ENCODE results near the gene HARS1. TPM values are rescaled to one million over a fixed set of nuclear protein-coding genes. Genes with fewer than 3 reads are reported as not detected.
"Not testable (repeated sequence)": the region's sequence is repeated elsewhere in the genome, so short reads cannot be mapped to it uniquely, and the experiment has no call there.

HARS1 gene
- total RNA-seq, 6 donors from 2014 or later, result 40.7 to 57.6 (median 44.6) TPM

GRCh38 chr5:140664359-140665119 is 26.6 kb downstream of the HARS1 start, which contains the start of gene WDR55:
Gene WDR55, plus strand, starts transcription at chr5:140664904. Its CDS starts 9 bp downstream, at chr5:140664913.
- Histone ChIP-seq H3K27ac (peak within 1 kb of the TSS; percentile 87 to 94 (median 93)), H3K4me3 (peak within 1 kb of the TSS; percentile 81 to 87 (median 86)), H3K36me3 (peaks cover 36 to 61% (median 51%) of the 10 kb centered on the region in 4 donors), H3K4me1 (peaks cover 17 to 28% (median 19%) of the 10 kb centered on the region in 4 donors), H3K27me3 (no peaks in the 10 kb centered on the region), H3K9me3 (no peaks in the 10 kb centered on the region)
- WGBS, 2 donors, result 0 to 1% methylated on average over 25 to 43 of the region's 54 CpGs
- ATAC-seq (ENCODE audit: low FRiP score in 2 of 2) (peak; percentile 98 to 100), DNase-seq (peak; percentile 99)
- TF ChIP-seq EP300 (IDR thresholded peaks at IDR 0.05) (peak in 1 of 4 donors; percentile 44), POLR2AphosphoS5 (IDR thresholded peaks at IDR 0.05) (peak; percentile 93 to 95), CTCF (IDR thresholded peaks at IDR 0.05) (no peak), POLR2A (IDR thresholded peaks at IDR 0.05) (peak in 3 of 4 donors; percentile 50 to 87 (median 58))

GRCh38 chr5:140664030-140664358 is 27.2 kb downstream of the HARS1 start:
- WGBS, 2 donors, result 17 to 22% methylated on average over 18 of the region's 18 CpGs
- peaks cover 32 to 61% (median 51%) of the 10 kb centered on the region in 4 donors for H3K36me3 ChIP-seq
- ATAC-seq (ENCODE audit: low FRiP score in 2 of 2), result no peak

GRCh38 chr5:140660371-140660770 is 30.8 kb downstream of the HARS1 start:
- not testable (repeated sequence) for H3K4me3 ChIP-seq; DNase-seq; ATAC-seq (ENCODE audit: low FRiP score in 2 of 2); H3K27ac ChIP-seq; H3K9me3 ChIP-seq; H3K27me3 ChIP-seq
- peaks cover 52 to 79% (median 74%) of the 10 kb centered on the region in 4 donors for H3K36me3 ChIP-seq
- H3K4me1 ChIP-seq, result peaks cover 5 to 10% (median 7%) of the 10 kb centered on the region in 4 donors
- WGBS, 2 donors, result 84 to 95% methylated on average over 6 of the region's 6 CpGs

More at GRCh38 chr5:140664030-140664358, 27.2 kb downstream of the HARS1 start:
- Histone ChIP-seq H3K27me3 (no peaks in the 10 kb centered on the region), H3K4me3 (peak overlapping the region; percentile 47 to 87 (median 86)), H3K27ac (peak overlapping the region; percentile 87 to 94 (median 93)), H3K9me3 (no peaks in the 10 kb centered on the region), H3K4me1 (peaks cover 17 to 28% (median 19%) of the 10 kb centered on the region in 4 donors)
- TF ChIP-seq EP300 (IDR thresholded peaks at IDR 0.05) (no peak), CTCF (IDR thresholded peaks at IDR 0.05) (no peak), POLR2AphosphoS5 (IDR thresholded peaks at IDR 0.05) (no peak), POLR2A (IDR thresholded peaks at IDR 0.05) (no peak)
- DNase-seq, result peak in 1 of 2 donors; percentile 61

- TF ChIP-seq POLR2AphosphoS5 (IDR thresholded peaks at IDR 0.05) (no peak), POLR2A (IDR thresholded peaks at IDR 0.05) (no peak), EP300 (IDR thresholded peaks at IDR 0.05) (no peak), CTCF (IDR thresholded peaks at IDR 0.05) (no peak)
- peaks cover 64 to 94% (median 88%) of the 10 kb centered on the region in 4 donors for H3K36me3 ChIP-seq
- ATAC-seq (ENCODE audit: low FRiP score in 2 of 2), result no peak
- no peak overlapping the region for H3K4me3 ChIP-seq
- no peaks in the 10 kb centered on the region for H3K9me3 ChIP-seq
- H3K27ac ChIP-seq, result no peak overlapping the region
- WGBS, 2 donors, result 93 to 97% methylated on average over 17 of the region's 17 CpGs
- H3K27me3 ChIP-seq, result no peaks in the 10 kb centered on the region
- H3K4me1 ChIP-seq, result peaks cover 3 to 5% (median 4%) of the 10 kb centered on the region in 4 donors
- no peak for DNase-seq
These were observed 32.3 kb downstream of the HARS1 start for GRCh38 chr5:140658870-140659269.

- TF ChIP-seq POLR2AphosphoS5 (IDR thresholded peaks at IDR 0.05), result no peak
- Histone ChIP-seq H3K36me3 (peaks cover 5 to 70% (median 50%) of the 10 kb centered on the region in 4 donors), H3K9me3 (no peaks in the 10 kb centered on the region), H3K4me1 (peaks cover 21 to 30% (median 25%) of the 10 kb centered on the region in 4 donors), H3K27ac (peak overlapping the region; percentile 83 to 91 (median 86)), H3K4me3 (peak overlapping the region; percentile 67 to 98 (median 88)), H3K27me3 (no peaks in the 10 kb centered on the region)
- DNase-seq, result no peak
- peak; percentile 36 to 65 for ATAC-seq (ENCODE audit: low FRiP score in 2 of 2)
- WGBS, 2 donors, result 1 to 2% methylated on average over 19 to 27 of the region's 27 CpGs
These were observed 44.1 kb downstream of the HARS1 start for GRCh38 chr5:140647042-140647419.
